HL-60 (cell line): Measurements from ENCODE around the gene ADGRL3.

Source experiments
- DNase-seq, 2 experiments: peaks; one replicate each; pipeline ENCODE4 v3.0.0-alpha.2; 2010 to 2020; ENCODE audit warnings: low read depth in 1 of 2, low spot score in 1 of 2
- H3K27ac ChIP-seq: fragments of 250-450 bp; sonication (Bioruptor Pico); replicated peaks from 2 replicates; pipeline ENCODE4 v1.5.1; 2020; ENCODE audit warnings: mild to moderate bottlenecking, moderate library complexity
- H3K27me3 ChIP-seq: fragments of 250-450 bp; sonication (Bioruptor Pico); 2 replicates; pipeline ENCODE4 v1.5.1; 2021; ENCODE audit warnings: mild to moderate bottlenecking, moderate library complexity; ENCODE audit not compliant: insufficient read depth, poor library complexity, severe bottlenecking
- H3K4me3 ChIP-seq: replicated peaks from 2 replicates; pipeline ENCODE4 v1.5.1; 2011; ENCODE audit warnings: mild to moderate bottlenecking, control low read depth, low read length; ENCODE audit not compliant: insufficient read depth
- CTCF ChIP-seq: IDR thresholded peaks from one replicate; pipeline ENCODE4 v1.5.1; 2011; ENCODE audit warnings: low read length, control low read depth, inconsistent platforms; ENCODE audit not compliant: insufficient read depth
- GABPA ChIP-seq: IDR thresholded peaks from 2 replicates; pipeline ENCODE4 v1.6.1; 2012; ENCODE audit warnings: low read depth
- POLR2AphosphoS5 ChIP-seq: IDR thresholded peaks from 2 replicates; pipeline ENCODE4 v1.6.1; 2012; ENCODE audit warnings: low read depth
- REST ChIP-seq: IDR thresholded peaks from 2 replicates; pipeline ENCODE4 v1.6.1; 2012; ENCODE audit warnings: low read depth; ENCODE audit not compliant: insufficient replicate concordance
- SPI1 ChIP-seq: IDR thresholded peaks from 2 replicates; pipeline ENCODE4 v1.6.1; 2012; ENCODE audit warnings: low read depth, mild to moderate bottlenecking, borderline replicate concordance

Gene ADGRL3

DNA sequence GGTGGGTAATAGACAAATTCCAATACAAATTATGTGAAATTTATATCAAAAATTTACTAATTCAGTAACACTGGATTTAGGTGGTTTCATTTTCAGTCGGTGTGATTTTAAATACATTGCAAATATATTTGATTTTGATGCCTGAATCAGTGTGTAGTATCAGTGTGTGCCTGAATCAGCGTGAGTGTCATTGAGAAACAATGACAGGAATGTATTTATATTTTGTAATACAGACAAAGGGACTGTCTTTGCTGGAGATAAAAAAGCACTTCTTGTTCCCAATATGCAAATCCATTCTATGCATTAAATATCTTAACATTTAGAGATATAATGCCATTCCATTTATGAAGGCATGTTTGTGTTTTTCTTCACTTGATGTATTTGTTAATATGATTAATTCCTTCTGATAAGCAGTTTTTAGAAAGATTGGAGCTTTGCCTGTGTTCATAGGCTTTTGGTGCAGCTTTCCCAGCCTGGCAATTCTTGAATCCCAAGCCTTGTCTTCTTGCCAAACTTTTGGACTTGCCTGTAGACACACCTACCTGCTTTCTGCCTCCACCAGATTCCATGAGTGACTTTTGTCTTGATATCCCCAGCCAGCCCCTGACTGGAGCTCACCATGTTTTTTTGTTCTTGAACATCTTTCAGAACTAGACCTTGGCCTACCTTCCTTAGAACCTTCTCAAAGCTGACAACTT is 243.8 kb downstream of the ADGRL3 start:
- Histone ChIP-seq H3K27ac (no peak overlapping the region), H3K4me3 (no peak overlapping the region), H3K27me3 (no peaks in the 10 kb centered on the region)
- no peak for TF ChIP-seq REST
- TF ChIP-seq CTCF, result no peak
- no peak for TF ChIP-seq SPI1
- no peak for TF ChIP-seq POLR2AphosphoS5
- no peak for TF ChIP-seq GABPA
- no peak for DNase-seq

DNA sequence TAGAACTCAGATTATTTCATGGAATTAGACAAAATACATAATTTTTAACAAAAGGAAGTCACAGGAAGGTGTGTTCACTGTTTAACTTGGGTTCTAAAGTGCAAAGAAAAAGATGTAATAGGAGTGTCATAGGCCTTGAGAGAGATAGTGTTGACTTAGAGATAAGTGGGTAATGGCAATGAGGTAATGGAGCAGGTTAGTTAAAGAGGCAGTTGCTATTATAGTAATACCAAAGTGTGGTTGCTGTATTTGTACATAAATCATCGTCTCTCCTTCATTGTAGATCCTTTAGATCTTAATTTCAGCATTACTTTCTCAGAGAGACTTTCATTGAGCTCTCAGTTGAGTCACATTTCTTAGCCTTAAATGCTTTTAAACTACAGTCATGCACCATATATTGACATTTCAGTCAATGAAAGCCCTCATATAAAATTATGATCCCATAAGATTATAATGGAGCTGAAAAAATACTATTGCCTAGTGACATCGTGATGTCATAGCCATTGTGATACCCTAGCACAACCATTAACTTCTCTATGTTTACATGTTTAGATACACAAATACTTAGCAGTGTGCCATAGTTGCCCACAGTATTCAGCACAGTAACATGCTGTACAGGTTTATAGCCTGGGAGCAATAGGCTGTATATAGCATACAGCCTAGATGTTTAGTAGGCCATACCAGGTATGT is 245.4 kb downstream of the ADGRL3 start:
- no peak for DNase-seq
- H3K27me3 ChIP-seq, result no peaks in the 10 kb centered on the region
- no peak overlapping the region for H3K4me3 ChIP-seq
- no peak overlapping the region for H3K27ac ChIP-seq
- TF ChIP-seq GABPA, result no peak
- TF ChIP-seq POLR2AphosphoS5, result no peak
- TF ChIP-seq REST, result no peak
- TF ChIP-seq SPI1, result no peak
- no peak for TF ChIP-seq CTCF

GRCh38 chr4:61446941-61447340 is 246.8 kb downstream of the ADGRL3 start:
- no peak overlapping the region for H3K4me3 ChIP-seq
- no peak overlapping the region for H3K27ac ChIP-seq
- no peak for DNase-seq
- no peak for TF ChIP-seq GABPA
- TF ChIP-seq POLR2AphosphoS5, result no peak
- no peak for TF ChIP-seq SPI1
- TF ChIP-seq CTCF, result no peak
- no peak for TF ChIP-seq REST
- H3K27me3 ChIP-seq, result no peaks in the 10 kb centered on the region
